A549 (cell line): ENCODE results near the gene ITFG2. TPM values are rescaled to one million over a fixed set of nuclear protein-coding genes. Genes with fewer than 3 reads are reported as not detected.
A peak's percentile ranks its signal among the peaks of the same experiment; 100 is the strongest.

Experiments used
- ATAC-seq, 2 experiments: fragments of 200-7000 bp in 1 of 2; fragments of >200 bp in 1 of 2; cut with Nextera tagmentation in 1 of 2; cut with Tn5 transposase in 1 of 2; 3 replicates each; pipeline versions ENCODE4 v1.8.0 to v1.9.1; 2018 to 2020; ENCODE audit warnings: mild to moderate bottlenecking in 1 of 2, moderate library complexity in 1 of 2
- CTCF ChIA-PET: fragments of 300-600 bp; sonication (Branson Sonifier 250); formaldehyde crosslinking; extraction: SDS; loops from one replicate; lab custom pipeline; 2021; ENCODE audit warnings: antibody characterized with exemption, inconsistent platforms; lab: Yijun Ruan, JAX
- POLR2A ChIA-PET: fragments of 350-600 bp; formaldehyde crosslinking; extraction: SDS; loops from one replicate; lab custom pipeline; 2021; ENCODE audit warnings: antibody characterized with exemption, inconsistent platforms; lab: Yijun Ruan, JAX
- DNase-seq, 2 experiments: peaks; one replicate each; pipeline versions ENCODE4 v3.0.0 to v3.0.0-alpha.2; 2011 to 2016; ENCODE audit warnings: low read depth in 1 of 2, low spot score in 1 of 2
- FAIRE-seq: peaks from 2 replicates; lab custom pipeline; 2011; peaks lifted over from hg19 to GRCh38; lab: Jason Lieb, UNC
- H3K27ac ChIP-seq, 2 experiments: fragments of >200 bp; sonication (Bioruptor Twin); formaldehyde crosslinking; 3 replicates each; pipeline ENCODE4 v1.5.1; 2016 to 2017
- H3K4me1 ChIP-seq: fragments of >200 bp; sonication (Bioruptor Twin); formaldehyde crosslinking; 3 replicates; pipeline ENCODE4 v1.6.1; 2016
- H3K4me2 ChIP-seq: fragments of >200 bp; sonication (Bioruptor Twin); formaldehyde crosslinking; 3 replicates; pipeline ENCODE4 v1.6.1; 2016
- H3K4me3 ChIP-seq: fragments of >200 bp; sonication (Bioruptor Twin); formaldehyde crosslinking; 3 replicates; pipeline ENCODE4 v1.5.1; 2016
- H3K9me3 ChIP-seq: fragments of >200 bp; sonication (Bioruptor Twin); formaldehyde crosslinking; 3 replicates; pipeline ENCODE4 v1.6.1; 2016
- ATOH8 ChIP-seq: fragments of 250-450 bp; sonication (Bioruptor Pico); IDR thresholded peaks from 2 replicates; pipeline ENCODE4 v1.5.0; 2020; ENCODE audit warnings: low read depth, mild to moderate bottlenecking, moderate library complexity
- BCL3 ChIP-seq: fragments of >200 bp; sonication (Bioruptor Twin); formaldehyde crosslinking; IDR thresholded peaks from 3 replicates; pipeline ENCODE4 v1.6.1; 2016
- CEBPB ChIP-seq, 2 experiments: fragments of >200 bp in 1 of 2; sonication (Bioruptor Twin) in 1 of 2; formaldehyde crosslinking in 1 of 2; IDR thresholded peaks; 2 replicates each; pipeline ENCODE4 v1.6.1; 2012 to 2016
- E2F6 ChIP-seq: IDR thresholded peaks from 2 replicates; pipeline ENCODE4 v1.6.1; 2012; ENCODE audit warnings: low read depth, borderline replicate concordance
- GATA3 ChIP-seq: IDR thresholded peaks from 2 replicates; pipeline ENCODE4 v1.6.1; 2012; ENCODE audit warnings: borderline replicate concordance
- HDAC2 ChIP-seq: fragments of 200-600 bp; sonication (generic); IDR thresholded peaks from 2 replicates; pipeline ENCODE4 v1.6.1; 2016
- HEYL ChIP-seq: fragments of 250-450 bp; sonication (Bioruptor Pico); IDR thresholded peaks from 2 replicates; pipeline ENCODE4 v1.8.0; 2021; ENCODE audit warnings: mild to moderate bottlenecking, moderate library complexity
- HOXA7 ChIP-seq: fragments of 250-450 bp; sonication (Bioruptor Pico); IDR thresholded peaks from 2 replicates; pipeline ENCODE4 v1.5.0; 2020; ENCODE audit warnings: mild to moderate bottlenecking, moderate library complexity
- HOXB13 ChIP-seq: fragments of 250-450 bp; sonication (Bioruptor Pico); IDR thresholded peaks from 2 replicates; pipeline ENCODE4 v1.5.0; 2020; ENCODE audit warnings: low read depth, mild to moderate bottlenecking, moderate library complexity
- HOXB5 ChIP-seq: fragments of 250-450 bp; sonication (Bioruptor Pico); IDR thresholded peaks from 2 replicates; pipeline ENCODE4 v1.5.0; 2020; ENCODE audit warnings: mild to moderate bottlenecking, moderate library complexity
- JUN ChIP-seq, 2 experiments: fragments of >200 bp; sonication (Bioruptor Twin); formaldehyde crosslinking; IDR thresholded peaks; 2 replicates in 1 of 2; 3 replicates in 1 of 2; pipeline ENCODE4 v1.6.1; 2016 to 2017
- JUNB ChIP-seq: fragments of >200 bp; sonication (Bioruptor Twin); formaldehyde crosslinking; IDR thresholded peaks from 2 replicates; pipeline ENCODE4 v1.6.1; 2016
- KDM5A ChIP-seq: fragments of 200-600 bp; sonication (generic); IDR thresholded peaks from 2 replicates; pipeline ENCODE4 v1.6.1; 2016; ENCODE audit warnings: antibody characterized with exemption, mild to moderate bottlenecking
- MAZ ChIP-seq: fragments of 150-350 bp; IDR thresholded peaks from 2 replicates; pipeline ENCODE4 v1.6.1; 2014; ENCODE audit warnings: antibody characterized with exemption, low read depth, low read length, borderline replicate concordance
- PBX3 ChIP-seq: IDR thresholded peaks from 2 replicates; pipeline ENCODE4 v1.6.1; 2012
- PHF8 ChIP-seq: fragments of 200-600 bp; sonication (generic); IDR thresholded peaks from 2 replicates; pipeline ENCODE4 v1.6.1; 2016; ENCODE audit warnings: low read depth, mild to moderate bottlenecking, antibody characterized with exemption, moderate library complexity, borderline replicate concordance
- POLR2AphosphoS2 ChIP-seq: conservative IDR thresholded peaks from 2 replicates; pipeline ENCODE4 v1.6.1; 2012; ENCODE audit warnings: low read length, improper control_type of control experiment, inconsistent platforms
- RARB ChIP-seq: fragments of 250-450 bp; sonication (Bioruptor Pico); IDR thresholded peaks from 2 replicates; pipeline ENCODE4 v1.8.0; 2021; ENCODE audit warnings: mild to moderate bottlenecking, moderate library complexity
- RCOR1 ChIP-seq: fragments of 150-350 bp; IDR thresholded peaks from 2 replicates; pipeline ENCODE4 v1.6.1; 2014; ENCODE audit warnings: antibody characterized with exemption, low read length, low read depth
- REST ChIP-seq: fragments of 200-600 bp; sonication (generic); IDR thresholded peaks from 2 replicates; pipeline ENCODE4 v1.6.1; 2016; ENCODE audit warnings: antibody characterized with exemption, mild to moderate bottlenecking, moderate library complexity
- RFX5 ChIP-seq: fragments of 450-650 bp; IDR thresholded peaks from 2 replicates; pipeline ENCODE4 v1.7.1; 2014; ENCODE audit warnings: antibody characterized with exemption, mild to moderate bottlenecking, moderate library complexity
- SMC3 ChIP-seq: fragments of >200 bp; sonication (Bioruptor Twin); formaldehyde crosslinking; IDR thresholded peaks from 3 replicates; pipeline ENCODE4 v1.6.1; 2018; ENCODE audit warnings: inconsistent platforms
- SREBF2 ChIP-seq: fragments of 450-650 bp; IDR thresholded peaks from 2 replicates; pipeline ENCODE4 v1.6.1; 2014; ENCODE audit warnings: mild to moderate bottlenecking, moderate library complexity
- ZC3H11A ChIP-seq: fragments of 450-650 bp; IDR thresholded peaks from 2 replicates; pipeline ENCODE4 v1.6.1; 2014; ENCODE audit warnings: antibody characterized with exemption, mild to moderate bottlenecking
- ZNF302 ChIP-seq: fragments of 250-450 bp; sonication (Bioruptor Pico); IDR thresholded peaks from 2 replicates; pipeline ENCODE4 v1.9.0; 2021; ENCODE audit warnings: inconsistent platforms, mild to moderate bottlenecking, moderate library complexity
- ZSCAN20 ChIP-seq: fragments of 250-450 bp; sonication (Bioruptor Pico); IDR thresholded peaks from 2 replicates; pipeline ENCODE4 v1.8.0; 2022; ENCODE audit warnings: mild to moderate bottlenecking, moderate library complexity
- WGBS: methylation state at CpG from one replicate; pipeline ENCODE4 v1.1.6; 2017; ENCODE audit errors: missing lambda C conversion rate; 5-methylcytosine and 5-hydroxymethylcytosine counted together
- polyA plus RNA-seq, 4 experiments: library from polyadenylated mRNA; depleted of rRNA in 3 of 4; stranded (reverse); fragments of >200 nt; fragmentation: RNase III in 1 of 4; extraction: RNeasy Plus Mini Kit Qiagen cat#74134 plus additional on column Dnase treatment in 1 of 4; gene quantifications; 2 replicates in 3 of 4; 3 replicates in 1 of 4; pipeline ENCODE4 v1.2.3, GENCODE V29; 2011 to 2017

The ITFG2 gene
- polyA plus RNA-seq, 2 of the 4 experiments (the other 2 are of a cell fraction), result 17.5 to 23.7 TPM

- H3K4me2 ChIP-seq, result no peak overlapping the region
- WGBS, result 93% methylated on average over 7 of the region's 7 CpGs
- ChIA-PET CTCF (interaction anchor here (0.8 to 2.5 kb wide), 4 partner anchors 12 to 87 kb away, joined by 3 to 13 read pairs (median 4); no protein-coding TSS in a partner anchor), POLR2A (no interaction called here)
- ATAC-seq (no peak), FAIRE-seq (no peak), DNase-seq (no peak)
- H3K4me1 ChIP-seq, result no peaks in the 10 kb centered on the region
- TF ChIP-seq JUN (IDR thresholded peaks at IDR 0.05), result 0 out of 5 replicates have a peak, but pooled peaks of 1 of the 2 experiments have one; percentile 27
- TF ChIP-seq ZNF302, result no peak
- 0 out of 2 replicates have a peak, but pooled peaks have one; percentile 37 for TF ChIP-seq POLR2AphosphoS2
- H3K9me3 ChIP-seq, result no peaks in the 10 kb centered on the region
- H3K4me3 ChIP-seq, result no peak overlapping the region
- H3K27ac ChIP-seq, result no peak overlapping the region
These were observed 45.1 kb downstream of the ITFG2 start for GRCh38 chr12:2857576-2857975.

GRCh38 chr12:2858334-2858733 lies 45.9 kb downstream of the ITFG2 start:
- no peak for DNase-seq
- ATAC-seq, result no peak; a peak in 1 of 6 replicates
- ChIA-PET CTCF (interaction anchor here (0.8 to 2.5 kb wide), 4 partner anchors 13 to 86 kb away, joined by 3 to 13 read pairs (median 4); no protein-coding TSS in a partner anchor), POLR2A (no interaction called here)
- TF ChIP-seq PHF8 (no peak), RCOR1 (no peak), HOXB13 (CRISPR knock-in tag) (no peak), ZSCAN20 (no peak), BCL3 (no peak), CEBPB (IDR thresholded peaks at IDR 0.05) (no peak)
- Histone ChIP-seq H3K27ac (no peak overlapping the region), H3K9me3 (no peaks in the 10 kb centered on the region), H3K4me1 (no peaks in the 10 kb centered on the region), H3K4me2 (no peak overlapping the region), H3K4me3 (no peak overlapping the region)
- 82% methylated on average over 2 of the region's 2 CpGs for WGBS
- FAIRE-seq, result no peak

GRCh38 chr12:2858944-2859421 lies 46.5 kb downstream of the ITFG2 start:
- Histone ChIP-seq H3K9me3 (no peaks in the 10 kb centered on the region), H3K4me1 (no peaks in the 10 kb centered on the region), H3K4me3 (no peak overlapping the region), H3K4me2 (no peak overlapping the region), H3K27ac (no peak overlapping the region)
- 94% methylated on average over 12 of the region's 12 CpGs for WGBS
- no peak for ATAC-seq
- ChIA-PET CTCF (interaction anchor here (2.5 kb wide), 1 partner anchor 14 kb away, joined by 13 read pairs; no protein-coding TSS in a partner anchor), POLR2A (no interaction called here)
- TF ChIP-seq MAZ, result no peak
- no peak for TF ChIP-seq JUNB
- no peak for TF ChIP-seq PHF8
- TF ChIP-seq ZC3H11A, result no peak
- no peak for TF ChIP-seq ATOH8 (CRISPR knock-in tag)
- TF ChIP-seq RFX5, result no peak
- no peak for TF ChIP-seq PBX3
- no peak for TF ChIP-seq BCL3
- no peak for TF ChIP-seq GATA3
- TF ChIP-seq SREBF2, result no peak
- no peak for TF ChIP-seq SMC3
- TF ChIP-seq RARB (CRISPR knock-in tag), result no peak
- no peak for TF ChIP-seq HOXB5 (CRISPR knock-in tag)
- no peak for TF ChIP-seq HDAC2
- TF ChIP-seq E2F6, result no peak
- TF ChIP-seq HEYL (CRISPR knock-in tag), result no peak
- no peak for TF ChIP-seq KDM5A
- TF ChIP-seq REST, result no peak
- no peak for TF ChIP-seq HOXA7 (CRISPR knock-in tag)
- no peak for DNase-seq
- no peak for FAIRE-seq
